GM19463 (cell line): Measurements from ENCODE around the gene HPRT1.
"Not testable (repeated sequence)": the region's sequence is repeated elsewhere in the genome, so short reads cannot be mapped to it uniquely, and the experiment has no call there.

ENCODE experiments used
- ATAC-seq: cut with Tn5 transposase; IDR thresholded peaks from one replicate; pipeline ENCODE4 v1.9.1; 2021; ENCODE audit warnings: mild to moderate bottlenecking, moderate library complexity; ENCODE audit not compliant: unreplicated experiment

Gene HPRT1

GRCh38 chrX:134460005-134460861, at the start of gene HPRT1:
Gene HPRT1, plus strand, starts transcription at chrX:134460165. Its CDS starts 147 bp downstream, at chrX:134460312.
- ATAC-seq: peak; percentile 91

- no peak for ATAC-seq
Observed at GRCh38 chrX:134416087-134416486, 43.9 kb upstream of the HPRT1 start.

GRCh38 chrX:134418317-134419113, 41.5 kb upstream of the HPRT1 start:
- no peak for ATAC-seq

GRCh38 chrX:134419784-134420183, 40.2 kb upstream of the HPRT1 start:
- ATAC-seq: no peak

GRCh38 chrX:134423606-134424005, 36.4 kb upstream of the HPRT1 start:
- no peak for ATAC-seq

- ATAC-seq: no peak
Observed at GRCh38 chrX:134426281-134426680, 33.7 kb upstream of the HPRT1 start.

- ATAC-seq: no peak
Observed at GRCh38 chrX:134431894-134432293, 28.1 kb upstream of the HPRT1 start.

- ATAC-seq: no peak
Observed at GRCh38 chrX:134435894-134436293, 24.1 kb upstream of the HPRT1 start.

GRCh38 chrX:134443020-134443419, 16.9 kb upstream of the HPRT1 start:
- ATAC-seq: peak; percentile 77

GRCh38 chrX:134443461-134443860, 16.5 kb upstream of the HPRT1 start:
- ATAC-seq: no peak

GRCh38 chrX:134444681-134445080, 15.3 kb upstream of the HPRT1 start:
- peak; percentile 36 for ATAC-seq

- no peak for ATAC-seq
Observed at GRCh38 chrX:134452596-134452995, 7.4 kb upstream of the HPRT1 start.

GRCh38 chrX:134453631-134454030, 6.3 kb upstream of the HPRT1 start:
- no peak for ATAC-seq

- no peak for ATAC-seq
Observed at GRCh38 chrX:134454506-134454905, 5.5 kb upstream of the HPRT1 start.

GRCh38 chrX:134457708-134458107, 2.3 kb upstream of the HPRT1 start:
- ATAC-seq: no peak

- peak; percentile 14 for ATAC-seq
Observed at GRCh38 chrX:134459683-134460004, 321 bp upstream of the HPRT1 start.

- no peak for ATAC-seq
Observed at GRCh38 chrX:134460862-134461220, 876 bp downstream of the HPRT1 start.

- no peak for ATAC-seq
Observed at GRCh38 chrX:134461437-134461836, 1.5 kb downstream of the HPRT1 start.

GRCh38 chrX:134462927-134463326, 3.0 kb downstream of the HPRT1 start:
- ATAC-seq: no peak

- not testable (repeated sequence) for ATAC-seq
Observed at GRCh38 chrX:134464453-134464852, 4.5 kb downstream of the HPRT1 start.

GRCh38 chrX:134469486-134469885, 9.5 kb downstream of the HPRT1 start:
- ATAC-seq: no peak

GRCh38 chrX:134470013-134470412, 10.0 kb downstream of the HPRT1 start:
- no peak for ATAC-seq
